NCI-H2171 (cell line): Measurements from ENCODE around the gene MLLT3.

ENCODE experiments used
- DNase-seq: peaks from one replicate; lab custom pipeline; 2025; lab: John Stamatoyannopoulos, UW

Gene MLLT3

DNA sequence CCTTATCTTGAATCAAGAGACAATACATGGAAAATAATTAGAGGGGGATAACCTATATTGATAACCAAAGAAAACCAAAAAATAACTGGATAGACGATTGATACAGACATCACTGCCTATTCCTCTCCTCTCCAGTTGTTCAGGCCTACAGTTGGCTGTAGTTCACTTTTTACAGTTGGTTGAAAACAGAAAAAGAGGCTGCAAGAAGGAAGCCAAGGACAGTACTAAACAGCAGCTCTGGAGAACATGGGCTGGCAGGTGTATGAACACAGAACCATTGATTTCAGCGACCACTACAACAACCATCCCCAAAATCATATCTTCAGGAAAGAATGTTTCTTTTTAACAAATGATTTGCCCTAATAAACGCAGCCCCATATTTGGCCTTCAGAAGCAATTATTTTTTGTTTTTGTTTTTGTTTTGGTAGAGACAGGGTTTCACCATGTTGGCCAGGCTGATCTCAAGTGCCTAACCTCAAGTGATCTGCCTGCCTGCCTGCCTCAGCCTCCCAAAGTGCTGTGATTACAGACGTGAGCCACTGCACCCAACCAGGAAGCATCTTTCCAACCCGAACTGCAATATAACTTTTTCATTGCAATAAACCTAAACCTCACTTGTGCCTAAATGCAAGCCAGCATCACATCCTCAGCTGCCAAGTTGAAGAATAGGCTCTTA lies 64.3 kb downstream of the MLLT3 start:
- no peak for DNase-seq

DNA sequence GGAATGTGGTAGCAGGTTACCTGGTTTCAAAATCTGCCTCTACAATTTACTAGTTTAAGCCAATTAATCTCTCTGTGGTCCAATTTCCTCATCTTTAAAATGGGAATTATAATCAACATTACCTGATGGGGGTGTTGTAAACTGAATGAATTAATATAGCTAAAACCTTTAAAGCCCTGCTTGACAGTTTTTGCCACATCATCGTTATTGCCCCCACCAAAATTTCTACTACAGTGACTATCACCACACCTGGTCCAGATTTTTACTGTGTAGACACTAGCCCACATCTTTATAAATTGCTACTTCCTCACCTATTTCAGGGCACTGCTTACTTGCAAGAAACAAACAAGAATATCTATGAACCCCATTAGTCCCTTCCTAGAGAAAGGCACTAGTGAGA lies 65.0 kb downstream of the MLLT3 start:
- no peak for DNase-seq

DNA sequence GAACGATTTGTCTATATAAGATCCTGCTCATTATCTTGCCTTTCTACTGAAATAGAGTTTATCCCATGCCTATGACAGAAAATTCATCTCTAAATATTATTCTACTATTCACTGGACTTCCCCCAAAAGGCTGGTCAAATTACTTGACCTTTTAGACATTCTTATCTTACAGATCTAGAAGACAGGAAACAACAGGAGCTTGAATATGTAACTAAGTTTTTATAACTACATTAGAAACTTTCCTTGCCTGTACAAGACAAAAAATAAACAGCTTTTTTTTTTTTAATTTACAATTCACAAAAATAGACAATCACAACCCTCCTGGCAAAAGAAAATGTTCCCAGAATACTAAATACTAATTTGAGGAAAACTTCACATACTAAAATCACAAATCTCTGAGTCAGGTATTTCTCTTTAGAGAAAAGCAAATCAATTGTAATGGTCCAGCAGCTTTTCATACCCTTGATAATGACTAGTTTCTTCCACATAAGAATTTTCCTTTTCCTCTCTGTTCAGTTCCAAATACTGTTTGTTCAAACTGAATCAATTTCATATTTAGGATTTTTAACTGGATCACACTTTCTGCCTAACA lies 68.6 kb downstream of the MLLT3 start:
- no peak for DNase-seq

DNA sequence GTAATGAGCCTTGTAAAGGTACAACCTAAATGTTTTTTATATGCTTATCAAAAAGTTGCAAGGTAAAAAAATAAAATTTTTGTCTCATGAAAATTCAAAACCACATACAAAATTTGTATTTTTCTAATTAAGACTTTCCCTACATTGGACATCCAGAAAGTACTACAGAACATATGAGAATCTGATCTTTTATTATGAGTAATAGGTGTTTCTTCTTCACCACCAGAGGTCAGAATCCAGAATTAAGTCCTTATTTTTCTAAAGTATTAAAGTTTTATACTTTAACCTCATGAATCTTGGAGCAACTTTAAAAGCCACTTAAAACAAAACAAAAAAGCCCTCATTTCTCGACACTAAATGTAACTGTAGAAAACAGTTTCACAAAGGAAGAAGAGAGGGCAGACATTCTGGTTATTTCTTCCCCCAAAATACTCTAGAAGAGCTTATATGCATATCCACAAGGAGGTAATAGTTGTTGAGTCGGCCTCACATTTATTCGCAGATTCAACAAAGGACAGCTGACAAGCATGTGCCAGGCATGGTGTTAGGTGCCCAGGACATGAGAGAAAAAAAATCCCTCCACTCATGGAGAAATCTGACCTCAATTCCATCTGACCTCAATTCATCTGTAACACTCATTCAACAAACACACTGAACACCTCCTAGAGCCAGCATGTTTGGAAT lies 69.3 kb downstream of the MLLT3 start:
- no peak for DNase-seq

DNA sequence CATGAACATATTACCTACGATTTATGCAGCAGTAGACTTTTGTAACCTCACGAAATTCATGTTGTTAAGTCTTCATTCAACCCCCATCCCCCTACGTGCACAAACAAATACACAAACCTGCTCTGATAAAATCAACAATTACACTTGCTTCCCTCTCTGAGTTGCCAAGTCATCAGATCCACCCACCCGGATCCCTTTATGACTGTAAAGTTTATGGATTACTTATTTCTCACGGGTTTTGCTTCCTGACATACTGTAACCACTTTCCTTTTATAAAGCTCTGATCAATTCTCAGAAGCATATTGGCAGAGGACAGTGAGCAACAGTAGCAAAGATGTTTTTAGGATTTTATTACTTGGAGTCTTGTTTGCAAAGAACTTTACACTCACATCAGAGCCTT lies 70.5 kb downstream of the MLLT3 start:
- no peak for DNase-seq

DNA sequence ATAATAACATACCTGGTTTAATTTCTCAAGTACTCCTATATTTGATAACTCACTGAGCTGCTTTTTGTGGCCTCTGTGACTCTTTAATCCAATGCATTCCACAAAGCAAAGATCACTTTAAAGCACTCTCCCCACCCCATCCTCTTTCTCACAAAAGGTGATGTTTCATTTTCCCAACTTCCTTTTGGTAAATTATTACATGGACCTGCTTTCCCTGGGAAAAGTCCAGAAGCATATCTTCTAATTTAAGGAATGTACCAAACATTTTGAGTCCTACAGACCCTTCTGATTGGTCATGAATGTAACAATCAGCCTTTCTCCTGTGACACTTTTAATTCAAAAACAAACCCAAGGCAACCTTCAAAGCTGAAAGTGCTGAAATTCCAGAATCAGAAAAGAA lies 71.1 kb downstream of the MLLT3 start:
- no peak for DNase-seq

DNA sequence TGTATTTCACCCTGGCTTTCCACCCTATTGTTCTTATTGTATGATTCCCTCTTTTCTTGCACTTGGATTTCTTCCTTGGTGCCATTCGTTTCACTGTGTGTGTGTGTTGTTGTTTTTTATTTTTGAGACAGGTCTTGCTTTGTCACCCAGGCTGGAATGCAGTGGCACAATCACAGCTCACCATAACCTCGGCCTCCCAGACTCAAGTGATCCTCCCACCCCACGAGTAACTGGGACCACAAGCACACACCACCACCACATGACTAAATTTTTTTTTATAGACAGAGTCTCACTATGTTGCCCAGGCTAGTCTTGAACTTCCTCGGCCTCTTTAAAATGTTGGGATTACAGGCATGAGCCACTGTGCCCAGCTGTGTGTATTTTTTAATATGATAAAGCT lies 72.0 kb downstream of the MLLT3 start:
- no peak for DNase-seq

DNA sequence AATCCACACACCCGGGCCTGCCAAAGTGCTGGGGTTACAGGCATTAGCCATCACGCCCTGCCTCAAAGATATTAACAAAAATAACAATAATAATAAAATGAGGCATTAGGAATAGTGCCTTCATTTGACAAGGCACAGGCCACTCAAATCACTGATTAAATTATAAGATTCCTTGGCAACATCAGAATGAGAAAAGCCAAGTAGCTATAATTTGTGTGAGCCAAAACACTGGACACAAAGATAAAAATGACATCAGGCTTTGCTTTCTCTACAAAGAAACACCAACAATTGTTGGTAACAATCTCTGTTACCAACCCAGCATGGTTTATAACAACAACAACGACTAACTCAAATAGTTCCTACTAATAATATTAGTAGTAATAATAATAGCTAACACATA lies 73.2 kb downstream of the MLLT3 start:
- DNase-seq: no peak

DNA sequence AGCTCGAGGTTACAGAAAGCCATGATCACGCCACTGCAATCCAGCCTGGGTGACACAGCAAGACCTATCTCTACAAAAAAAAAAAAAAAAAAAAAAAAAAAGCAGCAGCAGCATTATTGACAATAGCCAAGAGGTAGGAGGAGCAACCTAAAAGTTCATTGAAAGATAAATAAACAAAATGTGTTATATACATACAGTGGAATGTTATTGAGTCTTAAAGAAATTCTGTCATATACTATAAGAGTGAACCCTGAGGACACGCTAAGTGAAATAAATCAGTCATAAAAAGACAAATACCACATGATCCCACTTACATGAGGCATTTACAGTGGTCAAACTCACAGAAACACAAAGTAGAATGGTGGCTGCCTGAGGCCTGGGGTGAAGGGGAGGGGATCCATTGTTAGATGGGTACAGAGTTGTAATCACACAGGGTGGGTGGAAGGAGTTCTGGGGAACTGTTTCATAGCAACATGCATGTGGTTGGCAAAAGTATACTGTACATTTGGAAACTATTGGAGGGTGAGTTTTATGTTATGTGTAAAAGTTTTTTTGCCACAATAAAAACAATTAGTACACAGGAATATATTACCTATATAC lies 77.2 kb downstream of the MLLT3 start:
- DNase-seq: no peak

DNA sequence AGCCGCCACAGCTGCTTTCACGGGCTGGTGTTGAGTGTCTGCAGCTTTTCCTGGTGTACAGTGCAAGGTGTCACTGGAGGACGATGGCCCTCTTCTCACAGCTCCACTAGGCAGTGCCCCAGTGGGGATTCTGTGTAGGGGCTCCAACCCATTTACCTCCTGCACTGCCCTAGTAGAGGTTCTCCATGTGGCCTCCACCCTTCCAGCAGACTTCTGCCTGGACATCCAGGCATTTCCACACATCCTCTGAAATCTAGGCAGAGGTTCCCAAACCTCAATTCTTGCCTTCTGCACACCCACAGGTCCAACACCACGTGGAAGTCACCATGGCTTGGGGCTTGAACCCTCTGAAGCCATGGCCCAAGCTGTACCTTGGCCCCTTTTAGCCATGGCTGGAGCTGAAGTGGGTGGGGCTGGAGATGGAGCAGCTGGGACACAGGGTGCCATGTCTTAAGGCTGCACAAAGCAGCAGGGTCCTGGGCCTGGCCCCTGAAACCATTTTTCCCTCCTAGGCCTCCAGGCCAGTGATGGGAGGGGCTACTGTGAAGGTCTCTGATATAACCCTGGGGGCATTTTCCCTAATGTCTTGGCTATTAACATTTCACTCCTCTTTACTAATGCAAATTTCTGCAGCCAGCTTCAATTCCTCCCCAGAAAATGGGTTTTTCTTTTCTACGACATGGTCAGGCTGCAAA lies 82.0 kb downstream of the MLLT3 start:
- no peak for DNase-seq

DNA sequence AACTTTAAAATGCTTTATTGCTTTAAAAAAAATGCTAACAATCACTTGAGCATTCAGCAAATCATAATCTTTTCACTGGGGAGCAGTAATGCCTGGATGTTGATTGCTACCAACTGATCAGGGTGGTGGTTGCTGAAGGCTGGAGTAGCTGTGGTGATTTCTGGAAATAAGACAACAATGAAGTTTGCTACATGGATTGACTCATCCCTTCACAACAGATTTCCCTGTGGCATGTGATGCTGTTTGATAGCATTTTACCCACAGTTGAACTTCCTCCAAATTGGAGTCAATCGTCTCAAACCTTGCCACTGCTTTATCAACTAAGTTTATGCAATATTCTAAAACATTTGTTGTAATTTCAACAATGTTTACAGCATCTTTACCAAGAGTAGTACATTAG lies 83.3 kb downstream of the MLLT3 start:
- no peak for DNase-seq

DNA sequence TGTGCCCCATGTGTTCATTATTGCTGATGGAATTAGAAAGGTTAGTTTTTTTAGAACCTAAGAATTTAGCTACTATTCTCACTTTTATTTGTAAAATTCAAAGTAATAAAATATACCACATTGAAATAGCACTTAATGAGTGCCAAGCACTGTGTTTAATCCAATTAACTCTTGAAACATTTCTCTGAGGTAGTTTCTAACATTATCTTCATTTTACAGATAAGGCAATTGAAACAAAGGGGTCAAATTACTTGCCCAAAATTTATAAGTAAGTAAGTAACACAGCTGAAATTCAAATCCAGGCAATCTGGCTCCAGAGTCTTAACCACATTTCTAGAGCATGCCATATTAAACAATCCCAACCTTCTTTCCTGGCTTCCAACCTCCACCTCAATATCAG lies 84.2 kb downstream of the MLLT3 start:
- DNase-seq: no peak

DNA sequence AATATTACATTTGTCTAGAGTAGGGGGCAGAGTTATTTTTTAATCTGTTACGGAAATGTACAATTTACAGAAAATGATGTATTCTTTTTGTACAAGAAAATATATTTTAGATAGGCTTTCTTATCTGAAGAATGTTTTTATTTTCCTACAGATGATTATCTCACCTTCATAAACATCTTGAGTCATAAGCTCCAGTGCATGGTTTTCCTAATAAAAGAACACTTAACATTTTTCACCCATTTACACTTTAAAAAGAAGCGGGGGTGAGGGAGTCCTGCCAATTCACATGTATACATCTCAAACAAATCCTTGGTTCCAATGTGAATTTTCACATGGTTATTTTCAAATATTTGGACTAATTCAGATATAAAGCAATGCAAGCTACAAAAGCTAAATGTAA lies 85.0 kb downstream of the MLLT3 start:
- DNase-seq: no peak

DNA sequence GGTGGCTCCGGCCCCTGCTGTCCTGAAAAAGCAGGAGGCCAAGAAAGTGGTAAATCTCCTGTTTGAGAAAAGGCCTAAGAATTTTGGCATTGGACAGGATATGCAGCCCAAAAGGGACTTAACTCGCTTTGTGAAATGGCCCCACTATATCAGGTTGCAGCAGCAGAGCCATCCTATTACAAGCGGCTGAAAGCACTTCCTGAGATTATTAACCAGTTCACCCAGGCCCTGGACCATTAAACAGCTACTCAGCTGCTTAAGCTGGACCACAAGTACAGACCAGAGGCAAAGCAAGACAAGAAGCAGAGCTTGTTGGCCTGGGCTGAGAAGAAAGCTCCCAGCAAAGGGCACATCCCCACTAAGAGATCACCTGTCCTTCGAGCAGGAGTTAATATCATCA lies 89.7 kb downstream of the MLLT3 start:
- DNase-seq: no peak

DNA sequence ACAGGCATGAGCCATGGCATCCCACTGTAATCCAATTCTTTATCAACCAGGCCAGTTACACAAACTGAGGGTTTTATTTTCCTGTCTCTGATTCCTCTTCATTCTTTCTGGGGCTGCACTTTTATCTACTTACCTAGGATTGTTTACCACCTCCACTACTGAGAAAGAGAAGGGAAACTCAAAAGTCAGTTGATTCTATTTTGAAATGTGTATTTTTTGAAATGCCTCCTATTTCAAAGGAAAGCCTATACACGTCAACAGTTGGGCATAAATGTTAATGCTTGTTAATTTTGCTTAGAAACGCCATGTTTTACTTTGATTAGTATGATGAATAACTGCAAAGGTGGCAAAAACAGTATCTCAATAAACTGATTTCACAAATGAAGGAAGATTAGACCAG lies 92.5 kb downstream of the MLLT3 start:
- DNase-seq: no peak

DNA sequence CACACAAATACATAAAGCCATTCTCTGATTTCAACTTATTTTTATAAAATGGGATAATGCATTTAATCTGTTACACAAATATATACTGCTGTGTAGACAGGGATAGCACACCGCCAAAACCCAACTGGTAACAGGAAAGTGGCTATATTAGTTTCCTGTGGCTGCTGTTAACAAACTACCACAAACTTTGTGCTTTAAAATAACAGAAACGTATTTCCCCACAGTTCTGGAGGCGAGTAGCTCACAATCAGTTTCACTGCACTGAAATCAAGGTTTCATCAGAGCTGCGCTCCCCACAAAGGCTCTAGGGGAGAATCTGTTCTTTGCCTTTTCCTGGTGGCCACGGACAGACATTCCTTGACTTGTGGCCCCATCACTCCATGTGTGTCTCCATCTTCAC lies 94.0 kb downstream of the MLLT3 start:
- DNase-seq: no peak

DNA sequence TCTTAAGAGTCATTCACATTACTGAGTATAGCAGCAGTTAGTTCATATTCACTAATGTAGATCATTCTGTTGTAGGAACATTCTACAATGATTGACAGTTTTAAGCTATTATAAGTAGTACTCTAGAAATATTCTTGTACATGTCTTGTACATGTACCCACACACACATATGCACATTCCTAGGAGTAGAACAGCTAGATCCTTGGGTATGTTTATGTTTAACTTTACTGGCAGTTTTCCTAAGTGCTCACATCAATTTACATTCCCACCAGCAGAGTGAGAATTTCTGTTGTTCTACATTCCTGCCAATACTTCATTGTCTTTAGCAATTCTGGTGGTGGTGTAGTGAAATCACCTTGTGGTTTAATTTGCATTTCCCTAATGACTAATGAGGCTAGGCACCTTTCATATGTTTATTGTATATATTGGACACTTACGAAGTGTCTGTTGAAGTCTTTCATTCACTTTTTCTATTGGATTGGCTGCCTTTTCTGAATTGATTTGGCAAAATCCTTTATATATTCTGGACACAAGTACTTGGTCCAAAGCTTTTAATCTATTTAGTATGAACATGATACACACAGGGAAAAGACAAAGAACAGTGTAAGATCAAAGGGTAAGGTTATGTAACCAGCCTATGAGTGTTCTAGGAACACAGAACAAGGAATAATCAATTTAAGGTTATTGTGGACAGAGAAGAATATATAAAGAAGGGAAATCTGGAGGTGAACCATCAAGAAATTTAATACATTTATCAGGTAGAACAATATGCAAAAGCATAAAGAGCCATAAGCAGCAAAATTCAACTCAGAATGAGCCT lies 95.6 kb downstream of the MLLT3 start:
- no peak for DNase-seq

DNA sequence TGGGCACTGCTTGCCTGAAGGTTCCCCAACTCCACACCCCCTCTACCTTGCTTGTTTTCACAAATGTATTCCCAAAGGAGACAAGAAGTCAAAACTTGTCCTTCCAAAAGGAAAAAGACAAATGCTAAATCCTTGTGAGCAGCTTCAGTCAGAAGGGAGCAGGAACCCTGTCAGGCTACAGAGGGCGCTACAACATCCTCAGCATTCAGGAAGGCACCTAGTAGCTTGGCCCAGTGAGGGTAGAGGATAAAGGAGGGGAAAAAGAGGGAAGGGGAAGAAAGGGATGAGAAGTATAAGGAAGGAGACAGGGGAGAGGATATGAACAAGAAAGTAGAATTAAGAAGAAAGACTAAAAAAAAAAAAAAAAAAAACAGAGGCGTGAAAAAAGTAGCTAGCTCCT lies 97.5 kb downstream of the MLLT3 start:
- DNase-seq: no peak

DNA sequence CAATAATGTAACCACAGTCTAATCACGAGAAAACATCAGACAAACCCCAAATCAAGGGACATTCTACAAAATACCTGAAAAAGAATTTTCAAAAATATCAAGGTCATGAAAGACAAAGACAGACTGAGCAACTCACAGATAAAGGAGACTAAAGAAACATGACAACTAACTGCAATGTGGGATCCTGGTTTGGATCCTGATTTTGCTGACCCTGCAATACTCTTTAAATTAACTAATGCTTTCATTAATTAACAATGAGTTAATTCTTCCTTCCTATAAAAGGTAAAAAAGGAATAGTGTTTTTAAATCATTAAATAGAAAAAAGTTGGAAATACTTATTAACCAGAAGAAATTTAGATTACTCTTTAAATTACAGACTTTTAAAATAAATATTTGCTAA lies 103.6 kb downstream of the MLLT3 start:
- no peak for DNase-seq

DNA sequence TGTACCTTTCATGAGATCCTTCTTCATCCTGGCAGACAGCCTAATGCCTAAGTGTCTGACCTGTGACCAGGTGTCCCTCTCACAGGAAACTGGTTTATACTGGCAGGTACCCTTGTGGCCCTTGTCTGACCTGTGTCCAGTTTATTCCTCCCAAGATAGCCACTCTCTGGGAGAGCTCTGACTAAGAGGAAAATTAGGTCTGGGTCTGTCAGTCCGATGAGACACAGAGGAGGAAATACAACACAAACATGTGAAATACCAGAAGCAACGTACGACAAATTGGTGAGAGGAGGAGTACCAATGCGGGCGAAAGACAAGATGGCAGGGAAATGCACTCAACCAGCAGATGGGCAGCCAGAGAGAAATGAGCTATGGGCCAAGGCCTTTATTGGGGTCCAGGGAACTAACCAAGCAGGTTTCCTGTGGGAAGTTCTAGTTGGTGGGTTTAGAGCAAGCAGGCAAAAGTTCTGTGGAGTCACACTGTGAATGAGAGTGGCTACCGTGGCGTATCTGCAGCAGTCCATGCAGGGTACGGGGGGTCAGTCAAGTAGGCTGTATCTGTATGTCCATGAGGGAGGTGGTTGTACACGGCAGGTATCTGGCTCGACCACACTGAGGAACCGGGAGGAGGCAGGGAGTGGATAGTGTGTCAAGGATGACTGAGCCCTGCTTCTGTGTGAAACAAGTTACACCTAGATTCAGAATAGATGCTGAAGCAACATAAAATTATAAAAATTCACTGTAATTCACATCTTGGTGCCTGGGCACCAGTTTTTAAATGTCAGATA lies 109.0 kb downstream of the MLLT3 start:
- no peak for DNase-seq

DNA sequence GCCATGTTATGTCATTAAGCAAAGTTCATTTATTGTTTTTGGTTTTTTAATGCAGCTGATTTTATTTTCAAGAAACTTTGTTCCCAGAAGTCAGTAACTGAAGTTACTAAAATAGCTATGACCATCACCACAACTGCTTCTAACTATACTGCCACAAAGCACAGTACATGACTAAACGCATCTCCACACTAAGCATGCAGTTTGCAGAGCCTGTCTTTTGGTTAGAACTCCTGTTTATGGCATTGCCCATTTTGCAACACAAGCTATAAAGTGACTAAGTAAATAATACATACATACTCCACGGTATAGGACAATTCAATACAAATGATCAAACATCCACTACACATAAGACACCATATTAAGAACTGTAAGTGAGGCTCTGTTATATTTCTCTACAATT lies 109.7 kb downstream of the MLLT3 start:
- DNase-seq: no peak
